ENCODE data around the gene MOB3C. TPM values are rescaled to one million over a fixed set of nuclear protein-coding genes. Genes with fewer than 3 reads are reported as not detected.

MOB3C gene
- polyA plus RNA-seq, 1 experiment, result 11.9 TPM

GRCh38 chr1:46603858-46604549 is 12.6 kb downstream of the MOB3C start, which contains the start of gene MKNK1:
Gene MKNK1 (minus strand): TSS chr1:46604268. CDS start chr1:46583327, 20,941 bp downstream.
- Histone ChIP-seq H3K27ac (ENCODE audit: low read depth, low read length) (no peak within 1 kb of the TSS), H3K9me3 (ENCODE audit: control insufficient read depth, insufficient read depth, low read length) (no peaks in the 10 kb centered on the region; the same call in 1 of the 2 replicates), H3K27me3 (ENCODE audit: control insufficient read depth, insufficient read depth, low read length) (no peaks in the 10 kb centered on the region), H3K4me3 (ENCODE audit: low read depth, low read length) (peak within 1 kb of the TSS; percentile 98)
- TF ChIP-seq, protein P1, sequence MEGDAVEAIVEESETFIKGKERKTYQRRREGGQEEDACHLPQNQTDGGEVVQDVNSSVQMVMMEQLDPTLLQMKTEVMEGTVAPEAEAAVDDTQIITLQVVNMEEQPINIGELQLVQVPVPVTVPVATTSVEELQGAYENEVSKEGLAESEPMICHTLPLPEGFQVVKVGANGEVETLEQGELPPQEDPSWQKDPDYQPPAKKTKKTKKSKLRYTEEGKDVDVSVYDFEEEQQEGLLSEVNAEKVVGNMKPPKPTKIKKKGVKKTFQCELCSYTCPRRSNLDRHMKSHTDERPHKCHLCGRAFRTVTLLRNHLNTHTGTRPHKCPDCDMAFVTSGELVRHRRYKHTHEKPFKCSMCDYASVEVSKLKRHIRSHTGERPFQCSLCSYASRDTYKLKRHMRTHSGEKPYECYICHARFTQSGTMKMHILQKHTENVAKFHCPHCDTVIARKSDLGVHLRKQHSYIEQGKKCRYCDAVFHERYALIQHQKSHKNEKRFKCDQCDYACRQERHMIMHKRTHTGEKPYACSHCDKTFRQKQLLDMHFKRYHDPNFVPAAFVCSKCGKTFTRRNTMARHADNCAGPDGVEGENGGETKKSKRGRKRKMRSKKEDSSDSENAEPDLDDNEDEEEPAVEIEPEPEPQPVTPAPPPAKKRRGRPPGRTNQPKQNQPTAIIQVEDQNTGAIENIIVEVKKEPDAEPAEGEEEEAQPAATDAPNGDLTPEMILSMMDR (IDR thresholded peaks at IDR 0.05; ENCODE audit: low read depth, low read length), result peak; percentile 27; the same call in 1 of the 2 replicates
- ChIA-PET CTCF (interaction anchor here (0.5 to 2.2 kb wide), 8 partner anchors 10 to 731 kb away, joined by 3 to 7 read pairs (median 3); no protein-coding TSS in a partner anchor), POLR2A (interaction anchor here (0.5 to 1.9 kb wide), 6 partner anchors 8 to 1552 kb away, joined by 3 to 21 read pairs (median 7); partner anchors contain the start of genes MOB3C and RAD54L)
- DNase-seq (ENCODE audit: low read depth, low spot score), result peak; percentile 87

GRCh38 chr1:46603481-46603857 is 13.1 kb downstream of the MOB3C start:
- Histone ChIP-seq H3K27me3 (ENCODE audit: control insufficient read depth, insufficient read depth, low read length) (no peaks in the 10 kb centered on the region), H3K4me3 (ENCODE audit: low read depth, low read length) (peak overlapping the region; percentile 98), H3K9me3 (ENCODE audit: control insufficient read depth, insufficient read depth, low read length) (no peaks in the 10 kb centered on the region; the same call in 1 of the 2 replicates), H3K27ac (ENCODE audit: low read depth, low read length) (no peak overlapping the region)
- TF ChIP-seq, protein P1 (IDR thresholded peaks at IDR 0.05; ENCODE audit: low read depth, low read length), result no peak
- POLR2A ChIA-PET, result interaction anchor here (1.9 kb wide), 1 partner anchor 13 kb away, joined by 21 read pairs; the partner anchor contains the start of gene MOB3C
- DNase-seq (ENCODE audit: low read depth, low spot score), result no peak
- CTCF ChIA-PET, result interaction anchor here (0.5 to 2.2 kb wide), 5 partner anchors 11 to 731 kb away, joined by 3 to 7 read pairs (median 5); no protein-coding TSS in a partner anchor

- ChIA-PET POLR2A (no interaction called here), CTCF (interaction anchor here (1.2 to 2.2 kb wide), 2 partner anchors 124 kb away, joined by 3 to 7 read pairs; no protein-coding TSS in a partner anchor)
- TF ChIP-seq, protein P1 (IDR thresholded peaks at IDR 0.05; ENCODE audit: low read depth, low read length), result no peak
- Histone ChIP-seq H3K27me3 (ENCODE audit: control insufficient read depth, insufficient read depth, low read length) (no peaks in the 10 kb centered on the region), H3K9me3 (ENCODE audit: control insufficient read depth, insufficient read depth, low read length) (no peaks in the 10 kb centered on the region; the same call in 1 of the 2 replicates), H3K4me3 (ENCODE audit: low read depth, low read length) (no peak overlapping the region), H3K27ac (ENCODE audit: low read depth, low read length) (no peak overlapping the region)
- no peak for DNase-seq (ENCODE audit: low read depth, low spot score)
These were observed 15.2 kb downstream of the MOB3C start for GRCh38 chr1:46601257-46602007.

- Histone ChIP-seq H3K27ac (ENCODE audit: low read depth, low read length) (no peak overlapping the region), H3K9me3 (ENCODE audit: control insufficient read depth, insufficient read depth, low read length) (no peaks in the 10 kb centered on the region; the same call in 1 of the 2 replicates), H3K4me3 (ENCODE audit: low read depth, low read length) (no peak overlapping the region), H3K27me3 (ENCODE audit: control insufficient read depth, insufficient read depth, low read length) (no peaks in the 10 kb centered on the region)
- ChIA-PET POLR2A (no interaction called here), CTCF (interaction anchor here (1.3 to 1.6 kb wide), 2 partner anchors 66 to 127 kb away, joined by 3 read pairs; no protein-coding TSS in a partner anchor)
- TF ChIP-seq, protein P1 (IDR thresholded peaks at IDR 0.05; ENCODE audit: low read depth, low read length), result no peak
- DNase-seq (ENCODE audit: low read depth, low spot score), result no peak
These were observed 17.3 kb downstream of the MOB3C start for GRCh38 chr1:46599059-46599970.

All from AG04450 (cell line).